ENCODE results near the gene RPP40. TPM values are rescaled to one million over a fixed set of nuclear protein-coding genes. Genes with fewer than 3 reads are reported as not detected.

RPP40 gene
- total RNA-seq, 2 donors from 2014 or later: 2.1 TPM

- H3K27ac Mint-ChIP-seq: no peak overlapping the region
- no peaks in the 10 kb centered on the region for H3K4me1 Mint-ChIP-seq
- H3K9me3 ChIP-seq (ENCODE audit: control insufficient read depth, low read length, poor library complexity, severe bottlenecking): no peaks in the 10 kb centered on the region
- DNase-seq: no peak
- no peak for ATAC-seq
- H3K27me3 Mint-ChIP-seq: peaks cover 19% of the 10 kb centered on the region
- H3K36me3 Mint-ChIP-seq (ENCODE audit: low read depth): no peaks in the 10 kb centered on the region
- H3K4me3 Mint-ChIP-seq: no peak overlapping the region
Measured at GRCh38 chr6:4973415-4973814, 30.4 kb downstream of the RPP40 start.

DNA sequence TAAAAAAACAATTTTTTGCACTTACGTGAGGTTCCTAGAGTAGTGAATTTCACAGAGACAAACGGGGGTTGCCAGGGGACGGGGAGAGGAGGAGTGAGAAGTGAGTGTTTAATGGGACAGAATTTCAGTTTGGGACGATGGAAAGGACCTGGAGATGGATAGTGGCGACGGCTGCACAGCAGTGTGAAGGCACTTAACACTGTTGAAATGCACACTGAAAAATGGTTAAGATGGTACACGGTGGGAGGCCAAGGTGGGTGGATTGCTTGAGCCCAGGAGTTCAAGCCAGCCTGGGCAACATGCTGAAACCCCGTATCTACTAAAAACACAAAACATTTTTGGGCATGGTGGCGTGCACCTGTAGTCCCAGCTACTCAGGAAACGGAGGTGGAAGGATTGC is 31.4 kb downstream of the RPP40 start:
- peaks cover 19% of the 10 kb centered on the region for H3K27me3 Mint-ChIP-seq
- no peak overlapping the region for H3K27ac Mint-ChIP-seq
- no peak for DNase-seq
- no peak for ATAC-seq
- no peaks in the 10 kb centered on the region for H3K36me3 Mint-ChIP-seq (ENCODE audit: low read depth)
- no peaks in the 10 kb centered on the region for H3K4me1 Mint-ChIP-seq
- H3K4me3 Mint-ChIP-seq: no peak overlapping the region
- H3K9me3 ChIP-seq (ENCODE audit: control insufficient read depth, low read length, poor library complexity, severe bottlenecking): no peaks in the 10 kb centered on the region

DNA sequence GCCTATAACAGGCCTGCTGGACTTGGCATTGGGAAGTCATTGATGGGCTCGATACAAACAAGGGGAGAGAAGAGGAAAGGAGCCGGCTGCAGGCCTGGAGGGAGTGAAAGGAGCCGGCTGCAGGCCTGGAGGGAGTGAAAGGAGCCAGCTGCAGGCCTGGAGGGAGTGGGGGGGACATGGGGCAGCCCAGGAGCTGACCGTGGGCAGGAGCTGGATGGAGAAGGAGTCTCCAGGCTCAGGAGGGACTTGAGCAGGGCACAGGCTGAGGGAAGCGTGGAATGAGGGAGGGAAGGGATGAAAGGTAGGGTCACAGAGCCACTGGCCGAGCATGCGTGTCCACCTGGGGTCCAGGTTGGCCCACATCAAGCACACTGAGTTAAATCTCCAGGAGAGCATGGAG is 32.0 kb downstream of the RPP40 start:
- peaks cover 19% of the 10 kb centered on the region for H3K27me3 Mint-ChIP-seq

DNA sequence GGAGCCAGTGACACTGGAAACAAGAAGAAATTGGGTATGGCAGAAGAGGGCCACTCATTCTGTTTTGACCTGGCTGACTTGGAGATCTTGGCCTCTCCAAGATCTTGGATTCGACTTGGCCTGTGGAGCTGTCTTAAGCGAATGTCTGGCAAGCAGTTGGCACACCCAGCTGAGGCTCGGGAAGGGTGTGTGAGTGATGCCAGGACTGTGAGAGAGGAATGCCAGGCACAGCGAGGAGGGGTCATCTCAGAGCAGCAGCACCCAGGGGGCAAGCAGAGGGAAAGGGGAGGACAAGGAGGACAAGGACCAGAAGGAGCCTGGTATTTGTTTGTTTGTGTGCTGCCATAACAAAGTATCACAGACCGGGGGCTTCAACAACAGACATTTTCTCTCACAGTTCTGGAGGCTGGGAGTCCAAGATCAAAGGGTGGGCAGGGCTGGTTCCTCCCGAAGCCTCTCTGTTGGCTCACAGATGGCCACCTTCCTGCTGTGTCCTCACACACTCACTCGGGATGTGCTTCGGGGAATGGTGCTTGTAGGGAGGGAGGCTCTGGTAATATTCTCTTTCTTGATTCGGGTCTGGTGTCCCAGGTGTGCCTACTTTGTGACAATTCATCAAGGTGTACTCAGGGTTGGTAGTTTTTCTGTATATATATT is 33.0 kb downstream of the RPP40 start:
- no peak for DNase-seq
- H3K4me1 Mint-ChIP-seq: no peaks in the 10 kb centered on the region
- no peaks in the 10 kb centered on the region for H3K9me3 ChIP-seq (ENCODE audit: control insufficient read depth, low read length, poor library complexity, severe bottlenecking)
- peaks cover 24% of the 10 kb centered on the region for H3K27me3 Mint-ChIP-seq
- H3K36me3 Mint-ChIP-seq (ENCODE audit: low read depth): no peaks in the 10 kb centered on the region
- ATAC-seq: no peak
- no peak overlapping the region for H3K4me3 Mint-ChIP-seq
- no peak overlapping the region for H3K27ac Mint-ChIP-seq

More for the DNA sequence above, 32.0 kb downstream of the RPP40 start:
- Mint-ChIP-seq H3K4me3 (no peak overlapping the region), H3K27ac (no peak overlapping the region), H3K4me1 (no peaks in the 10 kb centered on the region), H3K36me3 (ENCODE audit: low read depth) (no peaks in the 10 kb centered on the region)
- DNase-seq (no peak), ATAC-seq (no peak)
- H3K9me3 ChIP-seq (ENCODE audit: control insufficient read depth, low read length, poor library complexity, severe bottlenecking): no peaks in the 10 kb centered on the region

GRCh38 chr6:4969609-4970285 is 34.1 kb downstream of the RPP40 start:
- H3K27ac Mint-ChIP-seq: no peak overlapping the region
- DNase-seq: no peak
- no peaks in the 10 kb centered on the region for H3K4me1 Mint-ChIP-seq
- no peak overlapping the region for H3K4me3 Mint-ChIP-seq
- H3K9me3 ChIP-seq (ENCODE audit: control insufficient read depth, low read length, poor library complexity, severe bottlenecking): no peaks in the 10 kb centered on the region
- peaks cover 29% of the 10 kb centered on the region for H3K27me3 Mint-ChIP-seq
- ATAC-seq: no peak
- H3K36me3 Mint-ChIP-seq (ENCODE audit: low read depth): no peaks in the 10 kb centered on the region

GRCh38 chr6:4967301-4968030 is 36.4 kb downstream of the RPP40 start:
- Mint-ChIP-seq H3K36me3 (ENCODE audit: low read depth) (no peaks in the 10 kb centered on the region), H3K4me1 (no peaks in the 10 kb centered on the region), H3K4me3 (no peak overlapping the region), H3K27ac (no peak overlapping the region), H3K27me3 (peaks cover 34% of the 10 kb centered on the region)
- H3K9me3 ChIP-seq (ENCODE audit: control insufficient read depth, low read length, poor library complexity, severe bottlenecking): no peaks in the 10 kb centered on the region
- no peak for DNase-seq
- no peak for ATAC-seq

DNA sequence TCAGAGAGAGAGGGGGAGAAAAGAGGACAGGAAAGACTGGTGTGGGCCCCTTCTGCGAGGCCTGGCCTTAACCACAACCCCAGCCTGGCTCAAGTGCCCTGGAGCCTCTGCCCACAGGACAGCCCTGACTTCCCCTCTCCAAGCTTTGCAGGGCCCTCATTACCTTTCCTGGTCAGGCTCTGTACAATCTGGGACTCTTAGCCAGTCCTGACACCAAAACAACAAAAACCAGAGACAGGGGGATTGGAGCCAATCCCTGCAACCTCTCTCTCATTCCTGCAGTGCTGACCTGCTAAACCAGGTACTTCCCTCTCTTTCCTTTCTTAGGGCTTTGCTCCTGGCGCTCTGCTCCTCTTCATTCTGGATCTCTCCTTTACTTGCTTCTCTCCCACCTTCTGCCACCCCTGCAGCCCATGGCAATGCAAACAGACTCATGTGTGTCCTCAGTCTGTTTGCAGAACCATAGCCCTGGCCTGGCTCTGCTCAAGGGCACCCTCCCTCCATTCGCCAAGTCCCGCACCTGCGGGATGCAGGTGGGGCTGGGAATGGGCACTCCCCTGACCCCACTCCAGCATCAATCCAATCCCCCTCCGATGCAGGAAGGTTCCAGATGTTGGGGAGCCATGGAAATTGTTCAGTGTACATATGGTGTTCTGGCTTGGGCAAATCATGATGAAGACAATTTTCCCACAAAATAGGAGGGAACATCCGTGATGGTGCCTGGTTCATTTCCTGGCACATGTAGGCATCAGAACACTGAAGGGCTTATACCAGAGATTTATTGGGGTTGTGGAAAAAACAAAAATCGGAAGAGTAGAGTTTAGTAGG is 38.1 kb downstream of the RPP40 start:
- ATAC-seq: no peak
- H3K36me3 Mint-ChIP-seq (ENCODE audit: low read depth): no peaks in the 10 kb centered on the region
- no peak for DNase-seq
- H3K27me3 Mint-ChIP-seq: peaks cover 20% of the 10 kb centered on the region
- H3K4me3 Mint-ChIP-seq: no peak overlapping the region
- no peak overlapping the region for H3K27ac Mint-ChIP-seq
- no peaks in the 10 kb centered on the region for H3K4me1 Mint-ChIP-seq
- H3K9me3 ChIP-seq (ENCODE audit: control insufficient read depth, low read length, poor library complexity, severe bottlenecking): no peaks in the 10 kb centered on the region

DNA sequence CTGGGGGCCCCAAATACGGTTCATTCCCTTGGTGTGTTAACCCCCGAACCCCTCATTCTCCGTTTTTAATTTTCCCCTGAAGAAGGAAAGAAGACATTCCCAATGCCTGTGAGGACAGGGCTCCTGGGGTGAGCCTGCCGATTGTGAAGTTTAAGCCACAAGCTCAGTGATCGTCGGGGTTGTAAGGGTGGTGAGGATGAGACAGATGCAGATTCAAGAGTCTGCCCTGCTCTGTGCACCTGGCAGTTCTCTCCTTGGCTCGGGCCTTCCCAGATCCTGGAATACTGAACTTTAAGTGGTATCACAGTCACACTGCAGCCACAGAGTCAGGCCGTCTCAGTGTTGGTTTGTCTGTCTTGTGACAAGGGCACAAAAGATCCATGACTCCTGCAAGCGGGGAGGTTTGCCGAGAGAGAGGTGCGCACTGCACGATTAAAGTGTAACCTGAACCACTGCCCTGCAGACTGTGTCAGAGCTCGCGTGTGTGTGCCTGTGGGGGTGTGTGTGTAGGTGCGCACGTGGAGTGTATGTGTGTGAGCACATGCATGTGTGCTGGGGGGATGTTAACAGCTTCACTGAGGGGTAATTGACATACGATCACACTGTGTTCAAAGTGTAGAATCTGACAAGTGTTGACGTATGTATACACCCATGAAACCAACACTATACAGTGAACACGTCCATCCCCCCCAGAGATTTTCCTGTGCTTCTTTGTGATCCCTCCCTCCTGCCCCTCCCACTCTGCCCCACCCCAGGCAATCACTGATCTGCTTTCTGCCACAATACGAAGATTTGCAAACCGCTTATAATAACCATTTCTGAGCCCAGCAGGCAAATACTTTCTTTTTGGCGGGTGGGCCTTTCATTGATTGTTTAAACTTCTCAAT is 38.9 kb downstream of the RPP40 start:
- Mint-ChIP-seq H3K27ac (no peak overlapping the region), H3K36me3 (ENCODE audit: low read depth) (no peaks in the 10 kb centered on the region), H3K4me1 (no peaks in the 10 kb centered on the region), H3K27me3 (peaks cover 17% of the 10 kb centered on the region), H3K4me3 (no peak overlapping the region)
- no peaks in the 10 kb centered on the region for H3K9me3 ChIP-seq (ENCODE audit: control insufficient read depth, low read length, poor library complexity, severe bottlenecking)
- no peak for ATAC-seq
- DNase-seq: no peak

DNA sequence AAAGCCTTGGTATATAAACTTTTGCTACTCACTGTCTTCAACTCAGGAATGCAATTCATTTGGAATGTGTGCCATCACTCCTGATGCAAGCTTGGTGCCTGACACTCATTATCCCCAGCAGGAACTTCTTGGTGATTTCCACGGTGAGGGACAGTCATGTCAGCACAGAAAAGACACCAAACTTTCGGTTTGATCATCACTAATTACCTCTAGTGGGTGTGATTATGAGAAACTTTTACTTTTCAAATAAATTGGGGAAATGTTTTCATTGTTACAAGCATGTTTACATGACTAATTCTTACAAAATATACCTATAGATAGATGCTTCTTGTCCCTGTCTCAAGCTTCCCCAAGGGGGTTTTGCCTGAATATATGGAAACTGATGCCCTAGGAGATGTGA is 40.9 kb downstream of the RPP40 start:
- H3K4me3 Mint-ChIP-seq: no peak overlapping the region
- no peak for ATAC-seq
- no peaks in the 10 kb centered on the region for H3K36me3 Mint-ChIP-seq (ENCODE audit: low read depth)
- peaks cover 17% of the 10 kb centered on the region for H3K27me3 Mint-ChIP-seq
- H3K4me1 Mint-ChIP-seq: no peaks in the 10 kb centered on the region
- H3K9me3 ChIP-seq (ENCODE audit: control insufficient read depth, low read length, poor library complexity, severe bottlenecking): no peaks in the 10 kb centered on the region
- no peak for DNase-seq
- no peak overlapping the region for H3K27ac Mint-ChIP-seq

DNA sequence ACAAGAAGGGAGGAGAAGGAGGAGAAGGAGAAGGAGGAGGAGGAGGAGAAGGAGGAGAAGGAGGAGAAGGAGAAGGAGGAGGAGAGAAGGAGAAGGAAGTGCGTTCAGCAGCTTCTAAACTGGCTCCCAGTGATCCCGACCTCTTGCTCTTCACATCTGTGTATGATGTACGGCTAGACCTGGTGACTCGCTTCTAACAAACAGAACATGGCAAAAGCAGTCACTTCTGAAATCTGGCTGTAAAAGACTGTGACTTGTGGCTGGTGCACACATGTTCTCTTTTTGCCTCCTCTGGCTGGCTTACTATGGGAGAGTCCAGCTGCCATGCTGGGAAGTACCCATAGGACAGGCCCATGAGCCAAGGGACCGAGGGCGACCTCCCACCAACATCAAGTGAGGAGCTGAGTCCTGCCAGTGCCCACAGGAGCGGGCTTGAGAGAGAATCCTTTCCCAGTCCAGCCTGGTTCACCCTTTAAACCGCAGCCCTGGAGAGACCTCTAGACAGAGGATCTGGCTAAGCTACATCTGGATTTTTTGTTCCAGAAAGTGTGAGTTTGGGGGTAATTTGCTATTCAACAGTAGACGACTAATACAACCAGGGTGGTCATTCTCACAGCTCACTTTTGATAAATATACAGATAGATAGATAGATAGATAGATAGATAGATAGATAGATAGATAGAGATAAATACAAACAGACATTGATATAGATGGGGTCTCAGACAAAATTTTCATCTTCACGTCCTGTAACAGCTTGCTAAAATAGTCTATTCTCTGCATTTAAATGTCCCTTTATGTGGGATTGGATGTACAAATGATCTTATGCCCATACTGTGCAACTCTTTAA is 42.3 kb downstream of the RPP40 start:
- Mint-ChIP-seq H3K4me1 (no peaks in the 10 kb centered on the region), H3K4me3 (no peak overlapping the region), H3K36me3 (ENCODE audit: low read depth) (no peaks in the 10 kb centered on the region), H3K27ac (no peak overlapping the region), H3K27me3 (peaks cover 17% of the 10 kb centered on the region)
- ATAC-seq (no peak), DNase-seq (no peak)
- no peaks in the 10 kb centered on the region for H3K9me3 ChIP-seq (ENCODE audit: control insufficient read depth, low read length, poor library complexity, severe bottlenecking)

DNA sequence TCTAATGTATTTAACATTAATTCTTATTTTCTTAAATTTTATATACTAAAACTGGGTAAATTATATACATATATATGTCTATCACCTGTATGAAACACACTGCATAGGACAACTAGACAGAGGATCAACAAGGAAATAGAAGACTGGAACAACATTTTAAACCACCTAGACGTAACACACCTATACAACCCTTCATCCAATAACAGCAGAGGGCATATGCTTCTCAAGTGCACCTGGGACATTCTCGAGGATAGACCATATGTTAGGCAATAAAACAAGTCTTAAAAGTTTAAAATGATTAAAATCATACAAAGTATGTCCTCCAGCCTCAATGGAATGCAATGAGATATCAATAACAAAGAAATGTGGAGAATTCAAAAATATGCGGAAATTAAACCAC is 45.2 kb downstream of the RPP40 start:
- no peaks in the 10 kb centered on the region for H3K4me1 Mint-ChIP-seq
- DNase-seq (no peak), ATAC-seq (no peak)
- H3K27me3 Mint-ChIP-seq: no peaks in the 10 kb centered on the region
- H3K9me3 ChIP-seq (ENCODE audit: control insufficient read depth, low read length, poor library complexity, severe bottlenecking): no peaks in the 10 kb centered on the region
- no peak overlapping the region for H3K27ac Mint-ChIP-seq
- H3K4me3 Mint-ChIP-seq: no peak overlapping the region
- peaks cover 4% of the 10 kb centered on the region for H3K36me3 Mint-ChIP-seq (ENCODE audit: low read depth)
